ENCODE measurements around the gene ADH1C. TPM values are rescaled to one million over a fixed set of nuclear protein-coding genes. Genes with fewer than 3 reads are reported as not detected.
A peak's percentile ranks its signal among the peaks of the same experiment; 100 is the strongest.
"Not testable (repeated sequence)": the region's sequence is repeated elsewhere in the genome, so short reads cannot be mapped to it uniquely, and the experiment has no call there.

Gene ADH1C
- total RNA-seq, 1 donor from 2014 or later = 75.2 TPM

DNA sequence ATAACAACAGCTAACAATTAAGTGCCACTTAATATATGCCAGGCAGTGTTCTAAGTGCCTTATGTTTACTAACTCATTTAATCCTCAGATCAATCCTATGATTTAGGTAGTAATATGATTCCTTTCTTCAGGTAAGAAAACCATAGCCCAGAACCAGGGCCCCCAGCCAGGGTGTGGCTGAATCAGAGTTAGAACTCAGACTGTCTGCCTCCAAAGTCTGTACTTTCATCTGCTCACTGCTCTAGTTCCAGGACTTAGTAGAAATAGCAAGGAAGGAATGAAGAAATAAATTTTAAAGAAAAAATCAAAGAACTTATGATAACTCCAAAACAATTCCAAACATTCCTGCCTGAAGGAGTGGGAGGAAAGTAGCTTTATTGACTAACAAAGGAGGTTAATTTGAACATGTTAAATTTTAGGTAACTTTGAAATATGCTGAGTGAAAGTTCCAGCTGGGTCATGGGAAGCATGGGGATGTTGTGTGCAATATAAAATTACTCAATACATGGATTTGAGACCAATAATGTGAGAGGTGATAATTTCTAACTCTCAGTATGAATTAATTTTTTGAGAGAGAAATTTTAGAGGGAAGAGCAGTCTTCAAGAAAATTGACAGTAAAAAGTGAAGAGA is 8.8 kb upstream of the ADH1C start:
- DNase-seq (ENCODE audit: low spot score) (no peak), ATAC-seq (peak; percentile 33)

DNA sequence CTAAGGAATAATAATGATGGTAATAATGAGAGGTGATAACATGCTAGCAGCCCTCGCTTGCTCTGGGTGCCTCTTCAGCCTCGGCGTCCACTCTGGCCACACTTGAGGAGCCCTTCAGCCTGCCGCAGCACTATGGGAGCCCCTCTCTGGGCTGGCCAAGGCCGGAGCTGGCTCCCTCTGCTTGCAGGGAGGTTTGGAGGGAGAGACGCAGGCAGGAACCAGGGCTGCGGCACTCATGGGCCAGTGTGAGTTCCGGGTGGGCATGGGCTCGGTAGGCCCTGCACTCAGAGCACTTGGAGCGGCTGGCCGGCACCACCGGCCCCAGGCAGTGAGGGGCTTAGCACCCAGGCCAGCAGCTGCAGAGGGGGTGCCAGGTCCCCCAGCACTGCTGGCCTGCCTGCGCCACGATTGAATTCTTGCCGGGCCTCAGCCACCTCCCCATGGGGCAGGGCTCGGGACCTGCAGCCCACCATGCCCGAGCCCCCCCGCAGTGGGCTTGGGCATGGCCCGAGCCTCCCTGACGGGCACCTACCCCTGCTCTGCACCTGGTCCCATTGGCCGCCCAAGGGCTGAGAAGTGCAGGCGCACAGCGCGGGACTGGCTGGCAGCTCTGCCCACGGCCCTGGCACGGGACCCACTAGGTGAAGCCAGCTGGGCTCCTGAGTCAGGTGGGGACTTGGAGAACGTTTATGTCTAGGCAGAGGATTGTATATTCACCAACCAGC is 7.1 kb upstream of the ADH1C start:
- ATAC-seq = no peak
- DNase-seq (ENCODE audit: low spot score) = no peak
- intact Hi-C loops (cut with DNase I) = no loop called here

More for the DNA sequence above, 8.8 kb upstream of the ADH1C start:
- intact Hi-C loops (cut with DNase I) = no loop called here

DNA sequence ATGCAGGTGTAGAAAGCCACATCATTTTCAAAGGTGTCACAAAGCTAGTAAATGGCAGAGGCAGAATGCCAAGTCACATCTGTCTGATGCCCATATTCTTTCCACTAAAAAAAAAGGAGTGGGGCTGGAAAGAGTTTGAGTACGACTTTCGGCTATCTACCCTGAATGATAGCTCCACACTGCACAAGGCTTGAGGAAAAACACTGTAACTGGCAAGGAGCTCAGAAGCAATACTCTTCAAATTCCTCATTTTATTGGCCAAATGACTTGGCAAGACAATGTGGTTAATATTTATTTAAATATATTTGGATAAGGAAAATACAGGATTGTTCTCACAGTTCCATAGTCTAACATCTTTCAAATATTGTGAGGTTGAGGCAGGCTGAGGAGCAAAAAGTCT is 5.4 kb upstream of the ADH1C start:
- intact Hi-C loops (cut with DNase I) = no loop called here
- ATAC-seq (no peak), DNase-seq (ENCODE audit: low spot score) (no peak)

DNA sequence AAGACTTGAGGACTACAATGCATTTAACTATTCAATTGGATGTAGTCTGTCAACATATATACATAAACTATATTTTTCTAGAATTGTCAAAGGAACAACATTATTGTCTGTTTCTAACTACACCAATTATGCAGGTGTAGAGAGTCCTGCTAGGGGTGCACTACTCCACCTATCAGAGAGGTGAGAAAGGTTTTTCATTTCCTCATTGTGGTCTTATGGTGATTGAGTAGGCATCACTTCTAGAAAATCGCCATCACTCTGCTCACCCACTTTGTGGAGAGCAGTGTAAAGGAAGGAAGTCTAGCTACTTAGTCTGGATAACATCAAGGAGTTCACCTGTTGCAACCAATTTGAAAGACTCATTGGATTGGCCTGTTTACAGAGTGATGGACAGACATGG is 4.4 kb upstream of the ADH1C start:
- no peak for ATAC-seq
- no peak for DNase-seq (ENCODE audit: low spot score)
- intact Hi-C loops (cut with DNase I) = no loop called here

DNA sequence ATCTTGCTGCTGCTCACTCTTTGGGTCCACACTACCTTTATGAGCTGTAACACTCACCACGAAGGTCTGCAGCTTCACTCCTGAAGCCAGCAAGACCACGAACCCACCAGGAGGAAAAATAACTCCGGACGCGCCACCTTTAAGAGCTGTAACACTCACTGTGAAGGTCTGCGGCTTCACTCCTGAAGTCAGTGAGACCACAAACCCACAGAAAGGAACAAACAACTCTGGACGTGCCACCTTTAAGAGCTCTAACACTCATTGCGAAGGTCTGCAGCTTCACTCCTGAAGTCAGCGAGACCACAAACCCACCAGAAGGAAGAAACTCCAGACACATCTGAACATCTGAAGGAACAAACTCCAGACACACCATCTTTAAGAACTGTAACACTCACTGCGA is 3.6 kb upstream of the ADH1C start:
- ATAC-seq; intact Hi-C loops (cut with DNase I); DNase-seq (ENCODE audit: low spot score): not testable (repeated sequence)

DNA sequence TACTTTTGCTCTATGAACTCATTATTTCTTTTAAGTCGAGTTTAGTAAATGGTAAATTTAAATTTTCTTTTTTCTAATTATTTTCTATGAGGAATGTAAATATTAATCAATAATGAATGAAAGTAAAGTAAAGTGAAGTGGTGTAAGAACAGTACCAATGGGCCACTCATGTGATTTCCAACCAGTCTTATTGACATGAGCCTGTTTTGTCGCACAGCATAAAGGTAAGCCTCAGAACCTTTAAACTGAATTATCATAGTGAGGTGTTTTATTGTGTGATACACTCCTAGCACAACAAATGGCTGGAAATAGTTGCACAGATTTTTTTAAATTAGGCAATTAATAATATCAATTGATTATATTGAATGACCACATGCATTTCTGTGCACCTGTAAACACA is 1.1 kb downstream of the ADH1C start:
- intact Hi-C loops (cut with DNase I) = no loop called here
- no peak for DNase-seq (ENCODE audit: low spot score)
- no peak for ATAC-seq

DNA sequence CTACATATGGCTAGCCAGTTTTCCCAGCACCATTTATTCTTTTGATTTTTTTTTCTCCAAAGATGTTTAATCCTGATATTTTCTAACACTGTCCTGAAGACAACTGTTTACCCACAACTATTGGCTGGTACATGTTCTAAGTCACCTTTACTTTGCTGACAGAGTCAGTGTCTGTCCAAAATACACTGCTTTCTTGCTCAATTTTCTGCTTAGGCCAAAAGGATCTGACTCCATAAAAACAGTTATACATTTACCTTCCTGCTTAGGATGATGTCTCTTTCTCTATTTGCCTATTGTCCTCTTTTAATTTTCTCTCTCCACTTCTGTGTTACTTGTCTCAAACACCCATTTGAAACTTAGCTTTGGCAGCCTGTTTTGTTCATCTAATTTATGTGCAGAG is 3.2 kb downstream of the ADH1C start:
- intact Hi-C loops (cut with DNase I) = no loop called here
- DNase-seq (ENCODE audit: low spot score) (no peak), ATAC-seq (no peak)

DNA sequence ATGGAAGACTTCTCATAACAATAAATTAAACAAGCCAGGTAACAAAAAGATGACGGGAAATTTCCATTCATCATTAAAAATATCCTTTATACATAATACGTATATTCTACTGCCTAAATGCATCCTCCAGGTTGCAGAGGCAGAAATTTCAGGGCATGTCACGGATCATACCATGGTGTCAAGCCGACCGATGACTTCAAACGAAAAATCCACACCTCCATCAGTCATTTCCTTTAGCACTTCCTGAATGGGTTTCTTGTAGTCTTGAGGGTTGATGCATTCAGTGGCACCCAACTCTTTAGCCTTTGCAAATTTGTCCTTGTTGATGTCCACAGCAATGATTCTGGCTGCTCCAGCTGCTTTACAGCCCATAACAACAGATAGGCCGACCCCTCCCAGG is 9.9 kb downstream of the ADH1C start:
- intact Hi-C loops (cut with DNase I); DNase-seq (ENCODE audit: low spot score); ATAC-seq: not testable (repeated sequence)

DNA sequence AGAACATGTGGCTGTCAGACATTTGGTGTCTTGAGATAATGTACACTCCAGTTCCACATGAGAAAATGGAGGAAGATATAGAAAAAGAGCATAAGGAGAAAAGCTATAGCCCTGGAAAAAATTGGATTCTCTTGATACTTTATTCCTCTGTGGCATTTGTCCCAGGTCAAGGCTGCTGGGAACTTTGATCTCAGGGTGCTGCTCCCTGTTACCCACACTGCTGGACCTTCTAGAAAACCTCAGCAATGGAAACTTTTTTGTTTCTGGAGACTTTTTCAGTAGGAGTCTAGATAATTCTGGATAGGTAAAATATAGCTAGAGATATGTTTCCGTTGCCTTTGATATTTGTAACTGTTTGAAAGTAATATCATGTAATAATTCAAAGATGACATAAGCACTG is 11.1 kb downstream of the ADH1C start:
- intact Hi-C loops (cut with DNase I) = no loop called here
- no peak for DNase-seq (ENCODE audit: low spot score)
- ATAC-seq = no peak

DNA sequence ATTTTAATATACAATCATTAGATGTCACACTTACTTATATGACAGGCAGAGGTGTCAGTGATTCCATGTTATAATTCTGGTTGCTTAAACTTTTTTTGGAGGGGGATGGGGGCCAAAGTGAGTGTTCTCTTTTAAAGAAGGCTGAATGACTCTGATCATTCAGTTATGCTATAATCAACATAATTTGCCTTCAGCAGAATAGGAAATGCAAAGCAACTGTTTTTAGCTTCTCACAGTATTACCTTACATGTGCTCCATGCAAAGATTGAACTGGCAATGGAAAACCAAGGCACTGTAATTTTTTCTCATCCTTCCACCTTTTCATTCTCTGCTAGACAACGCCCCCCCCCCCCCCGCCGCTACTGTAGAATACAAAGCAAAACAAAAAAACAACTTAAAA is 13.4 kb downstream of the ADH1C start:
- DNase-seq (ENCODE audit: low spot score) (no peak), ATAC-seq (no peak)

DNA sequence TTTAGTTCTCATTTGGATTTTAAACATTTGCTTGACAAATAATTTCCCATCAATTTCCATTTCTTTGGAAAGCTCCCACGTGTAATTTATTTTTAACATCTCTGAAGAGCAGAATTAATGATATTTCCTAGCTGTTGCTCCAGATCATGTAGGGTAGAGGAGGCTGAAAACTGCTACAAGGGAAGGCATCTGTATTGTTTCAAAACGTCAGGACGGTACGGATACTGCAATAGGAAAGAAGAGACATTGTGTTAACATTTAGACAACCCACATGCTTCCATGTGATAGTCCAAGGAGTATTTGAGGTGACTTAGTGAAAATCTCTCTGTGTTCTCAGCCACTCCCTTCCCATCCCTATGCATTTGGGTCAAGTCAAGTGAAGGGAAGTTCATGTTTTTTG is 16.0 kb downstream of the ADH1C start:
- no peak for DNase-seq (ENCODE audit: low spot score)
- ATAC-seq = no peak
- intact Hi-C loops (cut with DNase I) = no loop called here

More for the DNA sequence above, 13.4 kb downstream of the ADH1C start:
- intact Hi-C loops (cut with DNase I) = no loop called here

DNA sequence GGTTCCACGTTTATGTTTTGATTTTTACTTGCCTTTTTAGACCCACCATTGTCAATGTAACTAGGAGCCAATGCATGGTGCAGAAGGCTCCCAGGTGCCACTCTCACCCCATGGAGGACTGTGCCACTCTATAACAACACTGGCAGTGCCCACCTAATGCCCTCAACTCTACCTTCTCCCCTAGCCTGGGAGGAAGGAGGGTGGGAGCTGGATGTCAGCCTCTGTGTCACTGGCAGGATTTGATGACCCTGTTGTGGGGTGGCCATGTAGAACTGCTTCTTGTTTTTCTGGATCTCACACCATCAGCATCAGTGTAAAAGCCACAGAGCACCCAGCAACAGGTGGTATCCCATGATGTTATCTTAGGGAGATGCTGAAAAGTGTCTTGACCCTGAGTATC is 17.7 kb downstream of the ADH1C start:
- intact Hi-C loops (cut with DNase I) = no loop called here
- peak; percentile 18 for ATAC-seq
- DNase-seq (ENCODE audit: low spot score) = no peak

DNA sequence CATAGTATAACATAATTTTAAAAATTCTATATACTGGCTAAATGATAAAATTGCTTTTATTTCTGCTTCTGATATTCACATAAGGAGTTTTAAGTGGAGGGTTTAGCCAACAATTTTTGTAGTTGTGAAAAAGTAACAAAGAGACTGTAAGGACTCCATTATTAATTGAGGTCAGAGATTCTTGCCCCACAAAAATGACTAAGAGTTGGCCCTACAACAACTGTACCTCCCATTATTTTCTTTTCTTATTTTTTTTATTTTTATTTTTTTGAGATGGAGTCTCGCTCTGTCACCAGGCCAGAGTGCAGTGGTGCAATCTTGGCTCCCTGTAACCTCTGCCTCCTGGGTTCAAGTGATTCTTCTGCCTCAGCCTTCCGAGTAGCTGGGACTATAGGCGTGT is 21.9 kb downstream of the ADH1C start:
- no peak for DNase-seq (ENCODE audit: low spot score)
- intact Hi-C loops (cut with DNase I) = no loop called here

DNA sequence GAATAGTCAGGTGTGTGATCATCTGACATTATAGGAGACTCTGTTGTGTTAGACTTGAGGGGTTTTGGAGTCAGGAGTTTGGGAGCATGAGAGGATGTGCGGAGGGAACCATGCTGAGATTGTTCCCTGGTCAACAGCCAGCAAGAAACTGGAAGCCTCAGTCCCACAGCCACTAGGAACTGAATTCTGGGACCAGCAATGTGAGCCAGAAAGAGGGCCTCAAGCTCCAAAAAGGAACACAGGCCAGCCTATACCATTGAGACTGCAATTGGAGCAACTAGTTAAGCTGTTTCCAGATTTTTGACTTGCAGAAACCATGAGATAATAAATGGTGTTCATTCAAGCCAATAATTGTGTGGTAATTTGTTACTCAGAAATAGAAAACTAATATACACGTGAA is 22.7 kb downstream of the ADH1C start:
- intact Hi-C loops (cut with DNase I) = no loop called here
- DNase-seq (ENCODE audit: low spot score) (no peak), ATAC-seq (no peak)

More for the DNA sequence above, 21.9 kb downstream of the ADH1C start:
- peak; percentile 72 for ATAC-seq

DNA sequence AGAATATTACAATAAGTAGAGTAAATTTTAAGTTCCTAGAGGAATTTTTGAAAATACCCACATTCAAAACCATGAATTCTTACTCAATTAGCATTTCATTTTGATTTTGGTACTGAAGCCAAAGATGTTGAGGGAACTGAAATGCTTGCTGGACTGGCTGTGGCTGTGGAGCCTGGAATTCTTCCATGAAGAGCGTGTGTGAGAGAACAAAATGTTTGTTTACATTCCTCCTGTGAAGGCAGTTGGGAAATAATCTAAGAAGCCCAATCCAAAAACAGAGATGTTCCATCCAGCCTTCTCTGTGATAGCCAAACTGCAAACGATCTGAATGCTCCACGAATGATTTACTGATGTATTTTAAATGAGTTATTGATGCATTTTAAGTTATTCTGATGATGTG is 27.6 kb downstream of the ADH1C start:
- intact Hi-C loops (cut with DNase I) = no loop called here
- peak; percentile 77 for DNase-seq (ENCODE audit: low spot score)
- ATAC-seq = peak; percentile 82

DNA sequence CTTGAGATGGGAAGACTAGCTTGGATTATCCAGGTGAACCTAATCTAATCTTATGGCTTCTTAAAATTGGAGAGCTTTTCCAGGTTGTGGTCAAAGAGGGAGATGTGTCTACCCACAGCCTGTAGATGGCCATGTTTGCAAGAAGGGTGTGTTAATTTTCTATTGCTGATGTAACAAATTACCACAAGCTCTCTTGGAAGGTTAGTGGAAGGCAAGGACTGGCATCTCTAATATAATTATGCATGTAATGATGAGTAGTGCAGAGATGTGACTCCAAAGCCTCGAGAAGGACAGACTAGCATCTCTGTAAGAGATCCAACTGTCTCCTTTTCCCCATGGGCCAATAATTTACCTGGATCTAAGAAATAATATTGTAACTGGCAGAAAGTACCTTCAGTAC is 28.2 kb downstream of the ADH1C start:
- ATAC-seq (no peak), DNase-seq (ENCODE audit: low spot score) (no peak)
- intact Hi-C loops (cut with DNase I) = no loop called here

DNA sequence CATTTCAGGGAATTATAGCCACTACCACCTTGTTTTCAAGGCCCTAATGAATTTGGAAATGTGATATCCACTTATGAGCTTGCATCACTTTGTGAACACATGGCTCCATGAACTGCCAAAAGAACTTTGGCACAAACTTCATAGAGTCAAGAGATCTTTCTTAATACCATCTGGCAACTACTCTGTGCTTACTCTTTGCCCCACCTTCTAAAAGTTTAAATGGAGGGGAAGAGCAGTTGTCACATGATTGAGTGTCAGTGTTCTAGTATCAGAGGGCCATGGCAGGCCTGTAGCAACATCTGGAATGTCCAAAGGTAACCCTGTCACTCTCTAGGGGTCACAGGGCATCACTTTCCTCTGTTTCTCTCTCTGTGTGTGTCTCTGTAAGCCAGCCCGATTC is 28.8 kb downstream of the ADH1C start:
- DNase-seq (ENCODE audit: low spot score) (no peak), ATAC-seq (peak; percentile 89)
- intact Hi-C loops (cut with DNase I) = no loop called here

DNA sequence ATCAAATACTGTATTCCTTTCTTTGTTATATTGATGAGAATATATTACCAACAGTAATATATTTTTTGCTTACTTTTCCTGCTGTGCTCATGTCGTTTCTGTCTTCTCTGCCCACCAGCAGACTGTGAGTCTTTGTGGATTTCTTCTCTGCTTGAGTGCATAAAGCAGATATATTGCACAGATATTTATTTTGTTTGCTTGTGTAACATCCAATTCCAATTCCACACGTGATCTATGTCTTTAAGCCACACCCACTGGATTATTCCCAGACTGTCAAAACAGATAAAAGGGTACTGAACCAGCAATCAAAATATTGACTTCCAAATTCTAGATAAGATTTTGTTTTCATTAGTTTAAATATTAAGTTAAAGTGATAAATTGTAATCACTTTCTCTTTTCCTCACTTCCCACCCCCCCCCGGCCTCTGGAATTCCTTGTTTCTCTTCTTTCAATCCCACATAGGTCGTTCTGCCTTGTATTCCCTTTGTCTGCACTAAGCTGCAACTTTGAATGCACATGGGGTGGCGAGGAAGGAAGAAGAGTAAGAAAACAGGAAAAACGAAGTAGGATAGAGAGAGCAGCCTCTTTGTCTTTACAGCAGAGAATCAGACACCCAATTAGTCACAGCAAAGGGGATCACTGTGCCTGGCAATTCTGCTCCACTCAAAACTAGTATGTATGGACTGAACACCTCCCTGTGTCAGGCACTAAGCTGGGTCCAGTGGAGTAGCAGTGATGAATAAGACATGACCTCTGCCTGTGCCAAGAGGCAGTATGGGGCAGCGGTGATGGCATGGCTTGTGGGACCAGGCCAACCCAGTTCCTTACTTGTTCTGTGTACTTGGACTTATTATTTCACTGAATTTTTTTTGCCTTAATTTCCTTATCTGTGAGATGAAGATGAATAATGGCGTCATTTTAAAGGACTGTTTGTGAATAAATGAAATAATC is 31.0 kb downstream of the ADH1C start, which contains the start of gene ADH1B:
ADH1B (minus strand) TSS at position 161 of the 951 bp plus-strand sequence; CDS start at position 91, 70 bp downstream.
- ATAC-seq (peak; percentile 58), DNase-seq (ENCODE audit: low spot score) (no peak)
- intact Hi-C loops (cut with DNase I) = no loop called here

DNA sequence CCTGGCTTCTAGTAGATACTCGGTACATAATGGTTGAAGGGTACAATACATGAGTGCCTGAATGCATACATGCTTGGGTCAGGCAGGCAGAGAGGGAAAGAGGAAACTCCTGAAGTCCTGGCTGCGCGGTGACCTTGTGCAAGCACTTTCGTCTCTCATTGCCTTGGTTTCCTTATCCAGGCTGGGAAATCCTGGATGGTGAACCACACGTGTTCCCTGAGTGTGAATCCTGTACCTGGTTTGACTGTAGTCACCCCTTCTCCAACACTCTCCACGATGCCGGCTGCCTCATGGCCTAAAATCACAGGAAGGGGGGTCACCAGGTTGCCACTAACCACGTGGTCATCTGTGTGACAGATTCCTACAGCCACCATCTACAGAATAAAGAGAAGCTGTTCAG is 34.7 kb downstream of the ADH1C start:
- DNase-seq (ENCODE audit: low spot score); intact Hi-C loops (cut with DNase I); ATAC-seq: not testable (repeated sequence)

DNA sequence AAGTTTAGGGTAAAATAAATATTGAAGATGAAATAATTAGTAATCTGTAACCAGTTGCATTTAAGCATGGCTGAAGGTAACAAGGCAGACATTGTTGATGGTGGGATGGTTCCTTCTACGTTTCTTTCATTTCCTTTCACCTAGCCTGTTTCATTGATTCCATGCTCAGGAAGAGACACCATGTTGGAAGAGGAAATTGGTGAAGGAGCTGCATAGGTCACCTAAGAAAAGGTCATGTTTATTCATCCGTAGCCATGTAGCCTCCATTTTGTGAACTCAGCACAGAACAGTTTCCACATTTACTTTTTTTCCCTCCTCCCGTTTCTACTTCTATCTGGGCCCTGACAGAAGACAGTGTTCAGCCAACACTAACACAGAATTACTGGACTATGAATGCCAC is 35.2 kb downstream of the ADH1C start:
- no peak for ATAC-seq
- intact Hi-C loops (cut with DNase I) = no loop called here

More for the DNA sequence above, 35.2 kb downstream of the ADH1C start:
- no peak for DNase-seq (ENCODE audit: low spot score)
